ENCODE measurements around the gene GET3.
A peak's percentile ranks its signal among the peaks of the same experiment; 100 is the strongest.

Gene GET3

DNA sequence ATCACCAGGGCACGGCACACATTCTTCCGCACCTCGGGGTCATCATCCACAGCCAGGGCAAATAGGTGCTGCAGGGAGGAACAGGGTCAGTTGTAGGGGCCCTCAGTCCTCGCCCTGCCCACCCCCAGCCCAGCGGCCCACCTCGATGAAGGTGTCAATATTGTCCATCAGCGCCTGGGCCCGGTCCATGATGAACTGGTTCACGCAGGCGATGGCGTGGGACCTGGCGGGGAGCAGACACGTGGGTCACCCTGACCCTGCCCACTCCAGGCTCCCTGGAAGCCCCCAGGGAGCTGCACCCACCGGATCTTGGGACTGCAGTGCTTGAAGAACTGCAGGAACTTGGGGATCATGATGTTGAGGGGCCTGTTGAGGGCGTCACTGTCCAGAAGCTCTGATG, 22.2 kb upstream of the GET3 start:
- H3K9me2 ChIP-seq (replicated peaks; ENCODE audit: insufficient read depth, low read length) = no peaks in the 10 kb centered on the region
- no peak overlapping the region for H3K4me3 ChIP-seq (ENCODE audit: insufficient read depth, low read length, poor library complexity, severe bottlenecking)
- H3F3A ChIP-seq (ENCODE audit: insufficient read depth) = no peaks in the 10 kb centered on the region
- no peak for TF ChIP-seq EZH2phosphoT487 (conservative IDR thresholded peaks at IDR 0.05; ENCODE audit: low read length)
- TF ChIP-seq, protein P1, sequence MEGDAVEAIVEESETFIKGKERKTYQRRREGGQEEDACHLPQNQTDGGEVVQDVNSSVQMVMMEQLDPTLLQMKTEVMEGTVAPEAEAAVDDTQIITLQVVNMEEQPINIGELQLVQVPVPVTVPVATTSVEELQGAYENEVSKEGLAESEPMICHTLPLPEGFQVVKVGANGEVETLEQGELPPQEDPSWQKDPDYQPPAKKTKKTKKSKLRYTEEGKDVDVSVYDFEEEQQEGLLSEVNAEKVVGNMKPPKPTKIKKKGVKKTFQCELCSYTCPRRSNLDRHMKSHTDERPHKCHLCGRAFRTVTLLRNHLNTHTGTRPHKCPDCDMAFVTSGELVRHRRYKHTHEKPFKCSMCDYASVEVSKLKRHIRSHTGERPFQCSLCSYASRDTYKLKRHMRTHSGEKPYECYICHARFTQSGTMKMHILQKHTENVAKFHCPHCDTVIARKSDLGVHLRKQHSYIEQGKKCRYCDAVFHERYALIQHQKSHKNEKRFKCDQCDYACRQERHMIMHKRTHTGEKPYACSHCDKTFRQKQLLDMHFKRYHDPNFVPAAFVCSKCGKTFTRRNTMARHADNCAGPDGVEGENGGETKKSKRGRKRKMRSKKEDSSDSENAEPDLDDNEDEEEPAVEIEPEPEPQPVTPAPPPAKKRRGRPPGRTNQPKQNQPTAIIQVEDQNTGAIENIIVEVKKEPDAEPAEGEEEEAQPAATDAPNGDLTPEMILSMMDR (IDR thresholded peaks at IDR 0.05; ENCODE audit: insufficient read depth, low read length, poor library complexity, severe bottlenecking) = no peak
- H3K27me3 ChIP-seq (ENCODE audit: low read length) = no peaks in the 10 kb centered on the region
- H3K27ac ChIP-seq (ENCODE audit: low read depth, low read length) = no peak overlapping the region
- peaks cover 9% of the 10 kb centered on the region; the same call in 1 of the 2 replicates for H3K36me3 ChIP-seq (ENCODE audit: low read length)
- 0 out of 2 replicates have a peak, but pooled peaks cover 4% of the 10 kb centered on the region for H4K20me1 ChIP-seq (ENCODE audit: low read depth, low read length)
- H3K4me2 ChIP-seq (ENCODE audit: low read depth, low read length, poor library complexity, severe bottlenecking) = no peak overlapping the region
- peaks cover 36% of the 10 kb centered on the region for H3K79me2 ChIP-seq (ENCODE audit: insufficient read depth, low read length)
- H3K9me3 ChIP-seq (ENCODE audit: insufficient read depth, low read length) = no peaks in the 10 kb centered on the region
- H2AFZ ChIP-seq (ENCODE audit: low read depth, low read length, severe bottlenecking) = no peak overlapping the region
- H3K9ac ChIP-seq (ENCODE audit: low read length) = no peak overlapping the region

DNA sequence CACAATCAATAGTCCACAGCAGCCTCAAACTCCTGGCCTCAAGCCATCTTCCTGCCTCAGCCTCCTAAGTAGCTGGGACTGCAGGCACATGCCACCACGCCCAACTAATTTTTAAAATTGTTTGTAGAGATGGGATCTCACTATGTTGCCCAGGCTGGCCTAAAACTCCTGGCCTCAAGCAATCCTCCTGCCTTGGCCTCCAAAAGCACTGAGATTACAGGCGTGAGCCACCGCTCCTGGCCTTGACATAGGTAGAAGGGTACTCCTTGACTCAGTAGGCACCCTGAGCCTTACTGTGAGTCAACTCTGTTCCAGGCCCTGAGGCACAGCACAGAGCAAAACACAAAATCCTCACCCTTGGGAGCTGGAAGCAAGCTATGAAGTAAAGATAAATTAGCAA, 21.4 kb upstream of the GET3 start:
- H3K9ac ChIP-seq (ENCODE audit: low read length) = no peak overlapping the region
- H3K4me2 ChIP-seq (ENCODE audit: low read depth, low read length, poor library complexity, severe bottlenecking) = no peak overlapping the region
- no peaks in the 10 kb centered on the region for H3K27me3 ChIP-seq (ENCODE audit: low read length)
- H4K20me1 ChIP-seq (ENCODE audit: low read depth, low read length) = peaks cover 7% of the 10 kb centered on the region; the same call in 1 of the 2 replicates
- no peaks in the 10 kb centered on the region for H3K9me2 ChIP-seq (replicated peaks; ENCODE audit: insufficient read depth, low read length)
- no peaks in the 10 kb centered on the region for H3K9me3 ChIP-seq (ENCODE audit: insufficient read depth, low read length)
- TF ChIP-seq, protein P1 (IDR thresholded peaks at IDR 0.05; ENCODE audit: insufficient read depth, low read length, poor library complexity, severe bottlenecking) = no peak
- TF ChIP-seq EZH2phosphoT487 (conservative IDR thresholded peaks at IDR 0.05; ENCODE audit: low read length) = no peak
- no peak overlapping the region for H2AFZ ChIP-seq (ENCODE audit: low read depth, low read length, severe bottlenecking)
- no peak overlapping the region for H3K4me3 ChIP-seq (ENCODE audit: insufficient read depth, low read length, poor library complexity, severe bottlenecking)
- H3K36me3 ChIP-seq (ENCODE audit: low read length) = peaks cover 4% of the 10 kb centered on the region; the same call in 1 of the 2 replicates
- no peak overlapping the region for H3K27ac ChIP-seq (ENCODE audit: low read depth, low read length)
- H3K79me2 ChIP-seq (ENCODE audit: insufficient read depth, low read length) = peaks cover 42% of the 10 kb centered on the region
- no peaks in the 10 kb centered on the region for H3F3A ChIP-seq (ENCODE audit: insufficient read depth)

DNA sequence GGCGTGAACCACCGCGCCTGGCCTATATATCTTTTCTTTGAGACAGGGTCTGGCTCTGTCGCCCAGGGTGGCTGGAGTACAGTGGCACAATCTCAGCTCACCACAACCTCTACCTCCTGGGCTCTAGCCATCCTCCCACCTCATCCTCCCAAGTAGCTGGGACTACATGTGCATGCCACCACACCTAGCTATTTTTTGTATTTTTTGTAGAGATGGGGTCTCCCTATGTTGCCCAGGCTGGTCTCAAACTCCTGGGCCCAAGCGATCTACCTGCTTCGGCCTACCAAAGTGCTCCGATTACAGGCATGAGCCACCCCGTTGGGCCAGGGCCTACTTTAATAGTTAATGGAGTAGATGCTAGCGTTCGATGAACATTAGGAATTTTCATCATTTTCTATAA, 17.0 kb upstream of the GET3 start:
- Histone ChIP-seq H3K9me2 (replicated peaks; ENCODE audit: insufficient read depth, low read length) (no peaks in the 10 kb centered on the region), H3K79me2 (ENCODE audit: insufficient read depth, low read length) (peaks cover 70% of the 10 kb centered on the region), H3F3A (ENCODE audit: insufficient read depth) (no peaks in the 10 kb centered on the region; the same call in 1 of the 2 replicates), H3K9me3 (ENCODE audit: insufficient read depth, low read length) (no peaks in the 10 kb centered on the region), H3K36me3 (ENCODE audit: low read length) (peaks cover 4% of the 10 kb centered on the region; the same call in 1 of the 2 replicates), H3K27ac (ENCODE audit: low read depth, low read length) (no peak overlapping the region), H3K4me3 (ENCODE audit: insufficient read depth, low read length, poor library complexity, severe bottlenecking) (peak overlapping the region; percentile 79), H2AFZ (ENCODE audit: low read depth, low read length, severe bottlenecking) (no peak overlapping the region), H3K4me2 (ENCODE audit: low read depth, low read length, poor library complexity, severe bottlenecking) (peak overlapping the region; percentile 87), H4K20me1 (ENCODE audit: low read depth, low read length) (peaks cover 7% of the 10 kb centered on the region; the same call in 1 of the 2 replicates), H3K9ac (ENCODE audit: low read length) (peak overlapping the region; percentile 87), H3K27me3 (ENCODE audit: low read length) (no peaks in the 10 kb centered on the region)
- no peak for TF ChIP-seq EZH2phosphoT487 (conservative IDR thresholded peaks at IDR 0.05; ENCODE audit: low read length)
- TF ChIP-seq, protein P1 (IDR thresholded peaks at IDR 0.05; ENCODE audit: insufficient read depth, low read length, poor library complexity, severe bottlenecking) = no peak

Measured in SU-DHL-6 (cell line).